H9 (cell line): Measurements from ENCODE around the gene ALDOA. TPM values are rescaled to one million over a fixed set of nuclear protein-coding genes. Genes with fewer than 3 reads are reported as not detected.

ENCODE experiments used
- DNase-seq: peaks from one replicate; pipeline ENCODE4 v3.0.0-alpha.2; 2017
- H2AFZ ChIP-seq: one replicate; pipeline ENCODE4 v1.6.1; 2013; ENCODE audit warnings: mild to moderate bottlenecking, low read length, control low read depth, moderate library complexity
- H2AK5ac ChIP-seq: 2 replicates; pipeline ENCODE4 v1.6.1; 2013; ENCODE audit warnings: low read length, control low read depth, mixed read lengths; ENCODE audit not compliant: insufficient read length
- H2BK120ac ChIP-seq: one replicate; pipeline ENCODE4 v1.6.1; 2013; ENCODE audit warnings: low read depth, mild to moderate bottlenecking, low read length, control low read depth, inconsistent platforms; ENCODE audit not compliant: poor library complexity, severe bottlenecking
- H2BK12ac ChIP-seq: 2 replicates; pipeline ENCODE4 v1.6.1; 2013; ENCODE audit warnings: low read length, control low read depth, mixed read lengths, low read depth; ENCODE audit not compliant: insufficient read length
- H2BK15ac ChIP-seq: 2 replicates; pipeline ENCODE4 v1.6.1; 2013; ENCODE audit warnings: low read depth, low read length, control low read depth
- H2BK20ac ChIP-seq: one replicate; pipeline ENCODE4 v1.6.1; 2013; ENCODE audit warnings: low read depth, mild to moderate bottlenecking, low read length, control low read depth, inconsistent platforms; ENCODE audit not compliant: poor library complexity, severe bottlenecking
- H2BK5ac ChIP-seq: 2 replicates; pipeline ENCODE4 v1.6.1; 2013; ENCODE audit warnings: low read length, control low read depth, mixed read lengths; ENCODE audit not compliant: insufficient read length
- H3K14ac ChIP-seq: 2 replicates; pipeline ENCODE4 v1.6.1; 2013; ENCODE audit warnings: low read length, control low read depth; ENCODE audit not compliant: insufficient read depth
- H3K18ac ChIP-seq: 2 replicates; pipeline ENCODE4 v1.6.1; 2013; ENCODE audit warnings: low read depth, mild to moderate bottlenecking, mixed read lengths, low read length, control low read depth; ENCODE audit not compliant: insufficient read length
- H3K23ac ChIP-seq: 2 replicates; pipeline ENCODE4 v1.6.1; 2013; ENCODE audit warnings: low read length, control low read depth, mixed read lengths, low read depth; ENCODE audit not compliant: insufficient read length
- H3K23me2 ChIP-seq: 2 replicates; pipeline ENCODE4 v1.6.1; 2013; ENCODE audit warnings: low read depth, mild to moderate bottlenecking, mixed read lengths, low read length, control low read depth; ENCODE audit not compliant: insufficient read length, poor library complexity, severe bottlenecking
- H3K27ac ChIP-seq: 2 replicates; pipeline ENCODE4 v1.5.1; 2013; ENCODE audit warnings: low read length, control low read depth, mixed read lengths, low read depth; ENCODE audit not compliant: insufficient read length
- H3K27me3 ChIP-seq: 2 replicates; pipeline ENCODE4 v1.6.1; 2013; ENCODE audit warnings: low read length, control low read depth, inconsistent platforms; ENCODE audit not compliant: insufficient read depth
- H3K4ac ChIP-seq: 2 replicates; pipeline ENCODE4 v1.6.1; 2013; ENCODE audit warnings: low read depth, mild to moderate bottlenecking, control low read depth, inconsistent platforms, low read length, moderate library complexity
- H3K4me1 ChIP-seq: 2 replicates; pipeline ENCODE4 v1.6.1; 2013; ENCODE audit warnings: low read length, control low read depth, inconsistent platforms; ENCODE audit not compliant: insufficient read depth
- H3K4me2 ChIP-seq: 2 replicates; pipeline ENCODE4 v1.6.1; 2013; ENCODE audit warnings: low read length, control low read depth, mixed read lengths; ENCODE audit not compliant: insufficient read length, insufficient read depth
- H3K56ac ChIP-seq: 2 replicates; pipeline ENCODE4 v1.6.1; 2013; ENCODE audit warnings: low read depth, mild to moderate bottlenecking, mixed read lengths, low read length, control low read depth; ENCODE audit not compliant: insufficient read length
- H3K79me1 ChIP-seq: 2 replicates; pipeline ENCODE4 v1.6.1; 2013; ENCODE audit warnings: low read depth, mild to moderate bottlenecking, moderate library complexity, low read length, control low read depth, inconsistent platforms; ENCODE audit not compliant: insufficient read depth, poor library complexity, severe bottlenecking
- H3K79me2 ChIP-seq: 2 replicates; pipeline ENCODE4 v1.6.1; 2013; ENCODE audit warnings: low read length, control low read depth, inconsistent platforms; ENCODE audit not compliant: insufficient read depth
- H3K9ac ChIP-seq: 2 replicates; pipeline ENCODE4 v1.6.1; 2013; ENCODE audit warnings: low read length, control low read depth, mixed read lengths; ENCODE audit not compliant: insufficient read length; ENCODE audit errors: extremely low read depth
- H3K9me3 ChIP-seq: one replicate; pipeline ENCODE4 v1.6.1; 2013; ENCODE audit warnings: low read depth, low read length, inconsistent platforms; ENCODE audit not compliant: control insufficient read depth
- H3T11ph ChIP-seq: one replicate; pipeline ENCODE4 v1.6.1; 2013; ENCODE audit warnings: mild to moderate bottlenecking, low read length, control low read depth, inconsistent platforms
- H4K20me1 ChIP-seq: one replicate; pipeline ENCODE4 v1.6.1; 2013; ENCODE audit not compliant: control insufficient read depth, insufficient read length, insufficient read depth
- H4K5ac ChIP-seq: 2 replicates; pipeline ENCODE4 v1.6.1; 2013; ENCODE audit warnings: low read depth, mild to moderate bottlenecking, mixed read lengths, low read length, control low read depth; ENCODE audit not compliant: insufficient read length
- H4K8ac ChIP-seq: replicated peaks from 2 replicates; pipeline ENCODE4 v1.6.1; 2013; ENCODE audit warnings: low read length, control low read depth, mixed read lengths, low read depth; ENCODE audit not compliant: insufficient read length
- H4K91ac ChIP-seq: 2 replicates; pipeline ENCODE4 v1.6.1; 2013; ENCODE audit warnings: low read depth, mild to moderate bottlenecking, moderate library complexity, mixed read lengths, low read length, control low read depth; ENCODE audit not compliant: insufficient read length
- H3K27ac Mint-ChIP-seq, 3 experiments: 2 replicates in 2 of 3; 3 replicates in 1 of 3; pipeline ENCODE4 v1.8.0; 2020 to 2021; ENCODE audit warnings: mixed read lengths in 3 of 3, mild to moderate bottlenecking in 1 of 3, moderate library complexity in 1 of 3
- H3K27me3 Mint-ChIP-seq: 2 replicates; pipeline ENCODE4 v1.8.0; 2021; ENCODE audit warnings: low read depth, mild to moderate bottlenecking, moderate library complexity, mixed read lengths
- H3K36me3 Mint-ChIP-seq, 3 experiments: 2 replicates in 2 of 3; 3 replicates in 1 of 3; pipeline ENCODE4 v1.8.0; 2020 to 2021; ENCODE audit warnings: low read depth in 3 of 3, mixed read lengths in 3 of 3; ENCODE audit not compliant: insufficient read depth in 1 of 3
- H3K4me1 Mint-ChIP-seq, 2 experiments: 2 replicates each; pipeline ENCODE4 v1.8.0; 2020; ENCODE audit warnings: mixed read lengths in 2 of 2
- H3K4me3 Mint-ChIP-seq, 2 experiments: 2 replicates in 1 of 2; 3 replicates in 1 of 2; pipeline ENCODE4 v1.8.0; 2020 to 2021; ENCODE audit warnings: mild to moderate bottlenecking in 2 of 2, mixed read lengths in 2 of 2, moderate library complexity in 1 of 2
- H3K9me3 Mint-ChIP-seq, 2 experiments: 2 replicates in 1 of 2; 3 replicates in 1 of 2; pipeline ENCODE4 v1.8.0; 2020; ENCODE audit warnings: mild to moderate bottlenecking in 2 of 2, mixed read lengths in 2 of 2, moderate library complexity in 1 of 2
- CTCF ChIP-seq: fragments of 200-600 bp; sonication (generic); conservative IDR thresholded peaks from 3 replicates; pipeline ENCODE4 v1.8.0; 2021; ENCODE audit warnings: antibody characterized with exemption, mild to moderate bottlenecking
- WGBS: extraction: QIAGEN DNeasy Blood & Tissue Kit; methylation state at CpG from one replicate; pipeline ENCODE4 v1.1.7; 2013; ENCODE audit warnings: missing lambda C conversion rate, low lambda C conversion rate, mixed read lengths; ENCODE audit not compliant: insufficient read length; ENCODE audit errors: extremely low coverage; 5-methylcytosine and 5-hydroxymethylcytosine counted together
- total RNA-seq: library from RNA; stranded (reverse); gene quantifications from 2 replicates; pipeline ENCODE4 v1.2.1, GENCODE V29; 2021

Gene ALDOA
- total RNA-seq, 1 experiment from 2014 or later = 1,356 TPM

DNA sequence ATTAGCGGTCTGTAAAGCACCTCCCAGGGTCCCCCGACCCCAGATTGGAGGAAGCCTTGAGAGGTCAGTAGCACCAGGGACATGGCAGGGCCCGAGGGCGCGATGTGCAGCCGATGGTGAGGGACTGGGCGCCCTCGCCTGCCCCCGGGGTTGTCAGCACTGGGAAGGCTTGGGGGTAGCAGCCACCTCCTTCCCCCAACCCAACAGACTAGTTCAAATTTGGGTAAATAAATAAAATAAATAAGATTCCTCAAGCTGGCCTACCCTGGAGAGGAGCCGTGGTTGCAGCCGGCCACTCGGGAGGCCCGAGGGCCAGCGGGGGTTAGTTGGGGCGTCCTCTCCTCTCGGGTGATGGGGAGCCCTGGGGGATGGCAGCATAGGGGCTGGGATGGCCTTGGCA, 41.1 kb upstream of the ALDOA start:
- no peaks in the 10 kb centered on the region; the same call in 1 of the 2 replicates for H3K27me3 Mint-ChIP-seq
- Histone ChIP-seq H2AFZ (no peak overlapping the region), H4K8ac (no peak overlapping the region), H3K4me1 (peaks cover 2% of the 10 kb centered on the region; the same call in 1 of the 2 replicates), H3K4me2 (no peak overlapping the region), H3K18ac (no peak overlapping the region), H3K9me3 (no peaks in the 10 kb centered on the region), H2BK120ac (no peak overlapping the region), H3K23ac (no peak overlapping the region), H3K27me3 (no peaks in the 10 kb centered on the region), H3K23me2 (peaks cover 7% of the 10 kb centered on the region), H4K91ac (no peak overlapping the region), H3K4ac (no peak overlapping the region), H2AK5ac (no peak overlapping the region), H3K79me1 (no peaks in the 10 kb centered on the region), H3K9ac (no peak overlapping the region), H3T11ph (no peak overlapping the region), H3K27ac (no peak overlapping the region), H2BK20ac (no peak overlapping the region), H4K5ac (no peak overlapping the region), H2BK5ac (no peak overlapping the region), H3K14ac (no peak overlapping the region), H4K20me1 (no peaks in the 10 kb centered on the region), H2BK12ac (no peak overlapping the region), H3K79me2 (no peaks in the 10 kb centered on the region), H2BK15ac (no peak overlapping the region), H3K56ac (no peak overlapping the region)
- H3K9me3 Mint-ChIP-seq = no peaks in the 10 kb centered on the region; a peak in 1 of 5 replicates
- peak overlapping the region in 1 of 3 experiments; percentile 85; a peak in 2 of 7 replicates for H3K27ac Mint-ChIP-seq
- peaks cover 6 to 16% (median 10%) of the 10 kb centered on the region in 3 experiments; a peak in 5 of 7 replicates for H3K36me3 Mint-ChIP-seq
- H3K4me1 Mint-ChIP-seq = peaks cover 8 to 23% of the 10 kb centered on the region in 2 experiments
- WGBS = no CpG with 5 or more reads among the region's 16 CpGs
- no peak for DNase-seq
- H3K4me3 Mint-ChIP-seq = no peak overlapping the region
- no peak for TF ChIP-seq CTCF
